OCI-LY3 (cell line): ENCODE data around the gene GJB2.

Experiments
- H2AFZ ChIP-seq: fragments of 200-600, 300-600 bp; shearing (Covaris generic); 2 replicates; pipeline ENCODE4 v1.6.0; 2014; ENCODE audit warnings: antibody characterized with exemption, low read depth, low read length
- H3K27ac ChIP-seq: fragments of 200-600, 300-600 bp; sonication (generic); 2 replicates; pipeline ENCODE4 v1.5.1; 2014; ENCODE audit warnings: mild to moderate bottlenecking, low read length, moderate library complexity, mixed read lengths
- H3K27me3 ChIP-seq: fragments of 200-600, 300-600 bp; sonication (generic); 2 replicates; pipeline ENCODE4 v1.6.1; 2014; ENCODE audit warnings: low read depth, low read length, mixed read lengths
- H3K36me3 ChIP-seq: fragments of 200-600, 300-600 bp; sonication (generic); replicated peaks from 2 replicates; pipeline ENCODE3; 2014; ENCODE audit warnings: low read depth, low read length, mixed read lengths
- H3K4me1 ChIP-seq: fragments of 300-600, 200-600 bp; sonication (generic); 2 replicates; pipeline ENCODE4 v1.6.1; 2014; ENCODE audit warnings: low read length, mixed read lengths
- H3K4me2 ChIP-seq: fragments of 200-600, 300-600 bp; sonication (generic); 2 replicates; pipeline ENCODE4 v1.6.1; 2014; ENCODE audit warnings: low read length, mixed read lengths
- H3K4me3 ChIP-seq: fragments of 300-600, 200-600 bp; sonication (generic); 2 replicates; pipeline ENCODE4 v1.5.1; 2014; ENCODE audit warnings: antibody characterized with exemption, mild to moderate bottlenecking, low read length, moderate library complexity
- H3K79me2 ChIP-seq: fragments of 300-600, 200-600 bp; shearing (Covaris generic); 2 replicates; pipeline ENCODE4 v1.6.1; 2014; ENCODE audit warnings: mild to moderate bottlenecking, low read length, mixed read lengths
- H3K9ac ChIP-seq: fragments of 300-600, 200-600 bp; shearing (Covaris generic); 2 replicates; pipeline ENCODE4 v1.6.0; 2014; ENCODE audit warnings: mild to moderate bottlenecking, low read length, moderate library complexity
- H3K9me3 ChIP-seq: fragments of 200-600, 300-600 bp; shearing (Covaris generic); 2 replicates; pipeline ENCODE4 v1.6.1; 2014; ENCODE audit warnings: low read length, mixed read lengths; ENCODE audit not compliant: insufficient read depth
- H4K20me1 ChIP-seq: fragments of 200-600, 300-600 bp; sonication (generic); 2 replicates; pipeline ENCODE4 v1.6.1; 2016; ENCODE audit warnings: low read length, mixed read lengths; ENCODE audit not compliant: insufficient read depth
- EZH2phosphoT487 ChIP-seq: fragments of 200-600 bp; shearing (Covaris generic); IDR thresholded peaks from 2 replicates; pipeline ENCODE4 v1.6.1; 2018; ENCODE audit warnings: antibody characterized with exemption, mixed run types, low read depth
- TF ChIP-seq, protein P1 (sequence below): fragments of 200-600, 300-600 bp; sonication (generic); IDR thresholded peaks from 2 replicates; pipeline ENCODE4 v1.5.1; 2014; ENCODE audit warnings: antibody characterized with exemption, low read length, low read depth

GJB2 gene

DNA sequence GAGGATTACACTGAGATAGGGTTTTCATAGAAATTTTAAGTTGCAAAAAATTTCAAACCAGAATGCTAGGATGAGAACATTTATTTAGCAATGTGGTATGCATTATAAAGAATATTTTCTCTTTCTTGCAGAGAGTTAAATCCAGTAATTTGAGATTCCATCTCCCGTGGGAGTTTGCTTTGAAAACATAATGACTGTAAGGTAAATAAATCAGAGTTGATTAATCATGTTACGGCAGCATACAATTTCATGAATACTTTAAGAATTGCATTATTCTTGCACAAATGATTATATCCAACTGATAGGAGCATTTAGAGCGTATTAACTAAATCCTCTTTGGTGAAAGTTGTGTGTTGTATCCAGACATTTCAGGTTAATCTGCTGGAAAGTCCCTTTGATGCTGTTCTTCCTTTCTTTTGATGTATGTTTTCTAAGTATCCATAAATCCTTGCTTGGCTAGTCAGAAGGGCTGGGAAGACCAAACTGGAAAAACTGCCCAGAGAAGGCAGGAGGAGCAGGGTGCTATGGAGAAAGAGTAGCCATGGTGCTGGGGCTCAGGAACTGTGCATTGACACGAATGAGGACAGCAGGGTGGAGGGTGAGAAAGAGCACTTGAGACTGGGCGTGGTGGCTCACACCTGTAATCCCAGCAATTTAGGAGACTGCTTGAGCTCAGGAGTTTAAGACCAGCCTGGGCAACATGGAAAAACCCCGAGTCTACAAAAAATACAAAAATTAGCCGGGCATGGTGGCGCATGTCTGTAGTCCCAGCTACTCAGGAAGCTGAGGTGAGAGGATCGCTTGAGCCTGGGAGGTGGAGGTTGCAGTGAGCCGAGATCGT lies 27.1 kb downstream of the GJB2 start:
- Histone ChIP-seq H3K9me3 (no peaks in the 10 kb centered on the region), H4K20me1 (no peaks in the 10 kb centered on the region), H3K4me3 (no peak overlapping the region), H3K36me3 (no peaks in the 10 kb centered on the region), H3K4me2 (no peak overlapping the region), H2AFZ (no peak overlapping the region), H3K79me2 (no peaks in the 10 kb centered on the region), H3K27me3 (peaks cover 29% of the 10 kb centered on the region), H3K27ac (no peak overlapping the region), H3K9ac (no peak overlapping the region), H3K4me1 (peaks cover 9% of the 10 kb centered on the region)
- TF ChIP-seq EZH2phosphoT487, result no peak
- TF ChIP-seq, protein P1, sequence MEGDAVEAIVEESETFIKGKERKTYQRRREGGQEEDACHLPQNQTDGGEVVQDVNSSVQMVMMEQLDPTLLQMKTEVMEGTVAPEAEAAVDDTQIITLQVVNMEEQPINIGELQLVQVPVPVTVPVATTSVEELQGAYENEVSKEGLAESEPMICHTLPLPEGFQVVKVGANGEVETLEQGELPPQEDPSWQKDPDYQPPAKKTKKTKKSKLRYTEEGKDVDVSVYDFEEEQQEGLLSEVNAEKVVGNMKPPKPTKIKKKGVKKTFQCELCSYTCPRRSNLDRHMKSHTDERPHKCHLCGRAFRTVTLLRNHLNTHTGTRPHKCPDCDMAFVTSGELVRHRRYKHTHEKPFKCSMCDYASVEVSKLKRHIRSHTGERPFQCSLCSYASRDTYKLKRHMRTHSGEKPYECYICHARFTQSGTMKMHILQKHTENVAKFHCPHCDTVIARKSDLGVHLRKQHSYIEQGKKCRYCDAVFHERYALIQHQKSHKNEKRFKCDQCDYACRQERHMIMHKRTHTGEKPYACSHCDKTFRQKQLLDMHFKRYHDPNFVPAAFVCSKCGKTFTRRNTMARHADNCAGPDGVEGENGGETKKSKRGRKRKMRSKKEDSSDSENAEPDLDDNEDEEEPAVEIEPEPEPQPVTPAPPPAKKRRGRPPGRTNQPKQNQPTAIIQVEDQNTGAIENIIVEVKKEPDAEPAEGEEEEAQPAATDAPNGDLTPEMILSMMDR, result no peak

DNA sequence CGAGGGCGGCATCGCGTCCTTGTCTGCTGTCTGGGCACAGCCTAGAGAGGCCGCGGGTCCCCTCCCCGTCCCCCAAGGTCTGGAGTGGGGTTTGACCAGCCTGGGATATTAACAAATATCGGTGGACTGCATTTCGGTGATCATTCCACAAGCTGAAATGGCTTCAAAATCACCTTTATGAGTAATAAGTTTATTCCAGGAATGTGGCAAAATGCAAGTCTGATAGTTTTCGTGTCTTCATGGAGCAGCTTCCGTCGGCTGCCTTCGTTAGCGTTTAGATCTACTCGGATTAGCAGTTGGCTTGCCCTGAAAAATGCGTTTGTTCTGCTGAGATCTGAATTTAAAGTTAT lies 30.8 kb downstream of the GJB2 start:
- TF ChIP-seq, protein P1, result no peak
- no peak overlapping the region for H3K27ac ChIP-seq
- no peak overlapping the region for H2AFZ ChIP-seq
- no peaks in the 10 kb centered on the region for H3K9me3 ChIP-seq
- peaks cover 9% of the 10 kb centered on the region for H3K4me1 ChIP-seq
- 0 out of 2 replicates have a peak overlapping the region, but pooled peaks have one; percentile 77 for H3K4me3 ChIP-seq
- H3K4me2 ChIP-seq, result peak overlapping the region; percentile 76; the same call in 1 of the 2 replicates
- H3K27me3 ChIP-seq, result peaks cover 48% of the 10 kb centered on the region
- no peaks in the 10 kb centered on the region for H3K36me3 ChIP-seq
- no peaks in the 10 kb centered on the region for H3K79me2 ChIP-seq
- H3K9ac ChIP-seq, result no peak overlapping the region
- no peaks in the 10 kb centered on the region for H4K20me1 ChIP-seq

DNA sequence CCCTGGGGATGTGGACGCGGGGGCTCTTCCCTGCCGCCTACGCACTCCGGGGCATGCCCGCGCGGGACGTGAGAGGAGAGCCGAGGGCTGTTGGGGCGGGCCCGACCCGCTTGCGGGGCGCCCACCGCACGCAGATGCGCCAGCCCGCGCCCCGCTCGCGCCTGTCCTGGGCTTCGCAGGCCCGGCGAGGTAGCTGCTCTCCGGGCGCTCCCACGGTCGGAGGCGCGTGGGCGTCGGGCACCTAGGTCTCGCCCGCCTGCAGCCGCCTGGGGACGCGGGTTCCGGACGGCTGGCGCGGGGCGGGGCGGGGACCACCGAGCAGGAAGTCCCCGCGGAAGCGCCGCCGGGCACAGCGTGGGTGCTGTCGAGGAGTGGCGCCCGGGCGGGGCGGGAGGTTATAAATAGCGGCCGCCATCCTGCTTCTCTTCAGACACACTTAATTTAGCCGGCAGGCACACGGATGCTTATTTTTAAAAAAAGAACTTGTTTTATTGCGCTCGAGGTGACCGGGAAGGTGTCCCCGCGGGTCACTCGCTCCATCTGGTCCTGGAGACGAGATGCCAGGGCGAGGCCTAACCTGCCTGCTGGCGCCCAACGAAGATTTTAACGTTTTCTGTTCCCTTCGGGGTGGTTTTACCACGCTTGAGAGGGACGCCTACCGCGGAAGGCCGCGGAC lies 31.3 kb downstream of the GJB2 start:
- H2AFZ ChIP-seq, result peak overlapping the region; percentile 66; the same call in 1 of the 2 replicates
- peak overlapping the region; percentile 77 for H3K4me3 ChIP-seq
- 0 out of 2 replicates have a peak overlapping the region, but pooled peaks have one; percentile 20 for H3K9ac ChIP-seq
- peaks cover 9% of the 10 kb centered on the region for H3K4me1 ChIP-seq
- H4K20me1 ChIP-seq, result no peaks in the 10 kb centered on the region
- no peaks in the 10 kb centered on the region for H3K9me3 ChIP-seq
- TF ChIP-seq, protein P1, result no peak
- TF ChIP-seq EZH2phosphoT487, result no peak
- no peak overlapping the region for H3K27ac ChIP-seq
- H3K4me2 ChIP-seq, result peak overlapping the region; percentile 76
- peaks cover 47% of the 10 kb centered on the region for H3K27me3 ChIP-seq
- H3K79me2 ChIP-seq, result no peaks in the 10 kb centered on the region
- H3K36me3 ChIP-seq, result no peaks in the 10 kb centered on the region
